ENCODE results near the gene FICD.

DNA sequence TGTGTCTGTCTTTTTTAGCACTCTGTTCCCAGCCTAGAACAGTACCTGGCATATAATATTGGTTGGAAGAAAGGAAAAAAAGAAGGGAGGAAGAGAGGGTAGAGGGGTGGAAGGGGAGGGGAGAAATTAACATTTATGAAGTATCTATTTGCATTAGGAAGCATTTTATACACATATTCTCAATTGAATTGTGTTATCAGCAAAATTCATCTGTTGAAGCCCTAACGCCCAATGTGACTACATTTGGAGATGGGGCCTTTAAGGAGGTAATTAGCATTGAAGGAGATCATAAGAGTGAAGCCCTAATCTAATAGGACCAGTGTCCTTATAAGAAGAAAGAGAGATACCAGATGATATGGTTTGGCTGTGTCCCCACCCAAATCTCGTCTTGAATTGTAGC is 30.2 kb upstream of the FICD start:
- TF ChIP-seq, protein P1, sequence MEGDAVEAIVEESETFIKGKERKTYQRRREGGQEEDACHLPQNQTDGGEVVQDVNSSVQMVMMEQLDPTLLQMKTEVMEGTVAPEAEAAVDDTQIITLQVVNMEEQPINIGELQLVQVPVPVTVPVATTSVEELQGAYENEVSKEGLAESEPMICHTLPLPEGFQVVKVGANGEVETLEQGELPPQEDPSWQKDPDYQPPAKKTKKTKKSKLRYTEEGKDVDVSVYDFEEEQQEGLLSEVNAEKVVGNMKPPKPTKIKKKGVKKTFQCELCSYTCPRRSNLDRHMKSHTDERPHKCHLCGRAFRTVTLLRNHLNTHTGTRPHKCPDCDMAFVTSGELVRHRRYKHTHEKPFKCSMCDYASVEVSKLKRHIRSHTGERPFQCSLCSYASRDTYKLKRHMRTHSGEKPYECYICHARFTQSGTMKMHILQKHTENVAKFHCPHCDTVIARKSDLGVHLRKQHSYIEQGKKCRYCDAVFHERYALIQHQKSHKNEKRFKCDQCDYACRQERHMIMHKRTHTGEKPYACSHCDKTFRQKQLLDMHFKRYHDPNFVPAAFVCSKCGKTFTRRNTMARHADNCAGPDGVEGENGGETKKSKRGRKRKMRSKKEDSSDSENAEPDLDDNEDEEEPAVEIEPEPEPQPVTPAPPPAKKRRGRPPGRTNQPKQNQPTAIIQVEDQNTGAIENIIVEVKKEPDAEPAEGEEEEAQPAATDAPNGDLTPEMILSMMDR (IDR thresholded peaks at IDR 0.05) = no peak
- TF ChIP-seq POLR2AphosphoS5 (IDR thresholded peaks at IDR 0.05) = no peak
- no peak for TF ChIP-seq POLR2A (IDR thresholded peaks at IDR 0.05; ENCODE audit: low read depth)
- no peak for TF ChIP-seq EP300 (IDR thresholded peaks at IDR 0.05)

All from esophagus muscularis mucosa (tissue), 4 donors.